Cardiac fibroblast (primary cell): ENCODE measurements around the gene DPY19L3.
"Not testable (repeated sequence)": the region's sequence is repeated elsewhere in the genome, so short reads cannot be mapped to it uniquely, and the experiment has no call there.

Source experiments
- DNase-seq, 2 donors: peaks; one replicate each; pipeline versions ENCODE4 v3.0.0 to v3.0.0-alpha.2; 2010; ENCODE audit warnings: low read depth in 2 of 2
- H3K4me3 ChIP-seq, 2 donors: replicated peaks in 1 of 2; 1 replicate in 1 of 2; 2 replicates in 1 of 2; pipeline ENCODE4 v1.5.1; 2011; ENCODE audit warnings: low read depth in 2 of 2, low read length in 2 of 2, mild to moderate bottlenecking in 2 of 2, moderate library complexity in 1 of 2
- CTCF ChIP-seq: IDR thresholded peaks from one replicate; pipeline ENCODE4 v1.5.1; 2011; ENCODE audit warnings: low read depth, mild to moderate bottlenecking, low read length, inconsistent platforms

DPY19L3 gene

GRCh38 chr19:32498648-32499200, 93.2 kb downstream of the DPY19L3 start:
- TF ChIP-seq CTCF: no peak
- H3K4me3 ChIP-seq: no peak overlapping the region
- DNase-seq: no peak

GRCh38 chr19:32512498-32512897, 106.9 kb downstream of the DPY19L3 start:
- DNase-seq, H3K4me3 ChIP-seq: not testable (repeated sequence)

- TF ChIP-seq CTCF: no peak
- H3K4me3 ChIP-seq: no peak overlapping the region
Measured at GRCh38 chr19:32519023-32519422, 113.5 kb downstream of the DPY19L3 start.

GRCh38 chr19:32522967-32523366, 117.4 kb downstream of the DPY19L3 start:
- no peak for DNase-seq
- H3K4me3 ChIP-seq: no peak overlapping the region
- no peak for TF ChIP-seq CTCF

More at GRCh38 chr19:32519023-32519422, 113.5 kb downstream of the DPY19L3 start:
- peak; percentile 27 to 45 for DNase-seq

GRCh38 chr19:32526895-32527294, 121.3 kb downstream of the DPY19L3 start:
- no peak for DNase-seq
- H3K4me3 ChIP-seq: no peak overlapping the region
- no peak for TF ChIP-seq CTCF

- no peak for DNase-seq
- TF ChIP-seq CTCF: no peak
- no peak overlapping the region for H3K4me3 ChIP-seq
Measured at GRCh38 chr19:32530773-32531172, 125.2 kb downstream of the DPY19L3 start.

GRCh38 chr19:32532233-32532632, 126.7 kb downstream of the DPY19L3 start:
- no peak overlapping the region for H3K4me3 ChIP-seq
- DNase-seq: no peak
- TF ChIP-seq CTCF: no peak
